Right atrium auricular region (tissue), 2 donors: ENCODE results near the gene ARL5A. TPM values are rescaled to one million over a fixed set of nuclear protein-coding genes. Genes with fewer than 3 reads are reported as not detected.

Source experiments
- DNase-seq: peaks from one replicate; pipeline ENCODE4 v3.0.0-alpha.2; 2019; ENCODE audit warnings: low spot score
- H3K27ac ChIP-seq, 2 donors: fragments of 200-600 bp; sonication (generic); 1 replicate in 1 of 2; 2 replicates in 1 of 2; pipeline ENCODE4 v1.5.1; 2016 to 2019
- H3K27me3 ChIP-seq, 2 donors: fragments of 200-600 bp; sonication (generic); one replicate each; pipeline versions ENCODE4 v1.5.1 to v1.6.0; 2017 to 2019
- H3K36me3 ChIP-seq: fragments of 200-600 bp; sonication (generic); one replicate; pipeline ENCODE4 v1.5.1; 2016
- H3K4me1 ChIP-seq, 2 donors: fragments of 200-600 bp; sonication (generic); one replicate each; pipeline versions ENCODE4 v1.5.1 to v1.6.0; 2017 to 2019
- H3K4me3 ChIP-seq, 2 donors: fragments of 200-600 bp; sonication (generic); 1 replicate in 1 of 2; 2 replicates in 1 of 2; pipeline ENCODE4 v1.5.1; 2017 to 2019; ENCODE audit warnings: mild to moderate bottlenecking in 1 of 2, moderate library complexity in 1 of 2
- H3K9me3 ChIP-seq, 2 donors: fragments of 200-600 bp; sonication (generic); one replicate each; pipeline ENCODE4 v1.5.1; 2019
- CTCF ChIP-seq, 2 donors: fragments of 200-600 bp; sonication (generic); IDR thresholded peaks; one replicate each; pipeline ENCODE4 v1.5.1; 2019; ENCODE audit warnings: antibody characterized with exemption in 2 of 2
- total RNA-seq, 2 donors: library from RNA; depleted of rRNA; stranded (reverse); fragments of >200 nt; gene quantifications; one replicate each; pipeline ENCODE4 v1.1.0, GENCODE V29; 2016

Gene ARL5A
- total RNA-seq, 2 donors from 2014 or later, result 69.3 to 82.1 TPM

- Histone ChIP-seq H3K27ac (no peak overlapping the region), H3K4me1 (peaks cover 0 to 26% of the 10 kb centered on the region in 2 donors), H3K27me3 (no peaks in the 10 kb centered on the region), H3K9me3 (no peaks in the 10 kb centered on the region), H3K36me3 (no peaks in the 10 kb centered on the region), H3K4me3 (no peak overlapping the region)
- no peak for DNase-seq
- no peak for TF ChIP-seq CTCF (IDR thresholded peaks at IDR 0.05)
These were observed 65.5 kb downstream of the ARL5A start for GRCh38 chr2:151762694-151763093.

GRCh38 chr2:151761687-151762086, 66.5 kb downstream of the ARL5A start:
- H3K36me3 ChIP-seq, result no peaks in the 10 kb centered on the region
- no peak overlapping the region for H3K27ac ChIP-seq
- peaks cover 0 to 25% of the 10 kb centered on the region in 2 donors for H3K4me1 ChIP-seq
- no peak overlapping the region for H3K4me3 ChIP-seq
- H3K27me3 ChIP-seq, result no peaks in the 10 kb centered on the region
- TF ChIP-seq CTCF (IDR thresholded peaks at IDR 0.05), result no peak
- DNase-seq, result no peak
- H3K9me3 ChIP-seq, result no peaks in the 10 kb centered on the region

- DNase-seq, result no peak
- H3K27ac ChIP-seq, result no peak overlapping the region
- no peak overlapping the region for H3K4me3 ChIP-seq
- no peaks in the 10 kb centered on the region for H3K9me3 ChIP-seq
- H3K27me3 ChIP-seq, result no peaks in the 10 kb centered on the region
- TF ChIP-seq CTCF (IDR thresholded peaks at IDR 0.05), result no peak
- H3K36me3 ChIP-seq, result no peaks in the 10 kb centered on the region
- H3K4me1 ChIP-seq, result peaks cover 0 to 20% of the 10 kb centered on the region in 2 donors
These were observed 67.0 kb downstream of the ARL5A start for GRCh38 chr2:151761193-151761592.

GRCh38 chr2:151760139-151760650, 68.0 kb downstream of the ARL5A start:
- H3K27ac ChIP-seq, result peak overlapping the region; percentile 13 to 69
- no peak overlapping the region for H3K4me3 ChIP-seq
- no peaks in the 10 kb centered on the region for H3K9me3 ChIP-seq
- DNase-seq, result no peak
- H3K36me3 ChIP-seq, result no peaks in the 10 kb centered on the region
- no peaks in the 10 kb centered on the region for H3K27me3 ChIP-seq
- H3K4me1 ChIP-seq, result peaks cover 0 to 14% of the 10 kb centered on the region in 2 donors
- no peak for TF ChIP-seq CTCF (IDR thresholded peaks at IDR 0.05)

- Histone ChIP-seq H3K27me3 (no peaks in the 10 kb centered on the region), H3K4me1 (peaks cover 0 to 24% of the 10 kb centered on the region in 2 donors), H3K9me3 (no peaks in the 10 kb centered on the region), H3K27ac (peak overlapping the region in 1 of 2 donors; percentile 69), H3K36me3 (no peaks in the 10 kb centered on the region), H3K4me3 (no peak overlapping the region)
- no peak for DNase-seq
- no peak for TF ChIP-seq CTCF (IDR thresholded peaks at IDR 0.05)
These were observed 69.5 kb downstream of the ARL5A start for GRCh38 chr2:151758744-151759143.

GRCh38 chr2:151757861-151758260, 70.4 kb downstream of the ARL5A start:
- no peaks in the 10 kb centered on the region for H3K36me3 ChIP-seq
- no peak overlapping the region for H3K4me3 ChIP-seq
- H3K9me3 ChIP-seq, result no peaks in the 10 kb centered on the region
- TF ChIP-seq CTCF (IDR thresholded peaks at IDR 0.05), result no peak
- peaks cover 0 to 27% of the 10 kb centered on the region in 2 donors for H3K4me1 ChIP-seq
- H3K27ac ChIP-seq, result no peak overlapping the region
- DNase-seq, result no peak
- H3K27me3 ChIP-seq, result no peaks in the 10 kb centered on the region
